Astrocyte (in vitro differentiated cells and primary cell): ENCODE measurements around the gene RBCK1.

Source experiments
- EZH2 ChIP-seq: IDR thresholded peaks from 2 replicates; pipeline ENCODE4 v1.6.1; 2012; ENCODE audit warnings: mild to moderate bottlenecking, low read length, inconsistent platforms; ENCODE audit not compliant: insufficient read depth
- TF ChIP-seq, protein P1 (sequence below): IDR thresholded peaks from 2 replicates; pipeline ENCODE4 v1.5.1; 2011; ENCODE audit warnings: low read depth, mild to moderate bottlenecking, inconsistent platforms, low read length, moderate library complexity; ENCODE audit not compliant: insufficient read depth

DNA sequence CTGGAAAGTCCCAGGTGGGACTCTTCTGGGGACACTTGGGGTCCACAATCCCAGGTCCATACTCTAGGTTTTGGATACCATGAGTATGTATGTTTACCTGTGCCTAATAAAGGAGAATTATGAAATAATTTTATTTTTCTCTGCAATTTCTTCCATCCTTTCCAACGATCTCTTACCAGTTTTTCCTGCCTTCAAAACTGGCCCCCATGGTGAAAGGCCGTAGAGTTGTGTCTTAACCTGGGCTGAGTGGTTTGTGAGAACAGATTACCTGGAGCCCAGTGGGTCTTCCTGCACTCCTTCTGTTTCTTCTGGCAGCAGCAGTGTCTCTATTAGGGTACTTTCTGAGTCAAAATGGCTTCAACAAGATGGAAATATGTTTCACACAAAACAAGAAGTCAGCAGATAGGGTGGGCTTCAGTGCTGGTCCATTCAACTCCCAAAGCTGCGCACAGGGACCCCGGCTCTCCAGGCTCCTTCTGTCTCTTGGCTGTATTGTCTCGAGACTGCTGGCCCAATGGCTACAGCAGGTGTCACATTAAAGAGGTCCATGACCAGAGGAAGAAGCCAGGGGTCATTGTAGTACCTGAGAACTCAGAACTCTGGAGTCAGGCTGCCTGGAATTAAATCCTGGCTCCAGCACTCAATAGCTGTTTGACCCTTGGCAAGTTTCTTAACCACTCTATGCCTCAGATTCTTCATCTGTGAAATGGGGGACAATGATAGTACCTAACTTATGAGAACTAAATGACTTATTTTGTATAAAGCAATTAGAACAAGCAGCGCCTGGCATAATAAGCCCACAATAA is 10.5 kb upstream of the RBCK1 start:
- TF ChIP-seq, protein P1, sequence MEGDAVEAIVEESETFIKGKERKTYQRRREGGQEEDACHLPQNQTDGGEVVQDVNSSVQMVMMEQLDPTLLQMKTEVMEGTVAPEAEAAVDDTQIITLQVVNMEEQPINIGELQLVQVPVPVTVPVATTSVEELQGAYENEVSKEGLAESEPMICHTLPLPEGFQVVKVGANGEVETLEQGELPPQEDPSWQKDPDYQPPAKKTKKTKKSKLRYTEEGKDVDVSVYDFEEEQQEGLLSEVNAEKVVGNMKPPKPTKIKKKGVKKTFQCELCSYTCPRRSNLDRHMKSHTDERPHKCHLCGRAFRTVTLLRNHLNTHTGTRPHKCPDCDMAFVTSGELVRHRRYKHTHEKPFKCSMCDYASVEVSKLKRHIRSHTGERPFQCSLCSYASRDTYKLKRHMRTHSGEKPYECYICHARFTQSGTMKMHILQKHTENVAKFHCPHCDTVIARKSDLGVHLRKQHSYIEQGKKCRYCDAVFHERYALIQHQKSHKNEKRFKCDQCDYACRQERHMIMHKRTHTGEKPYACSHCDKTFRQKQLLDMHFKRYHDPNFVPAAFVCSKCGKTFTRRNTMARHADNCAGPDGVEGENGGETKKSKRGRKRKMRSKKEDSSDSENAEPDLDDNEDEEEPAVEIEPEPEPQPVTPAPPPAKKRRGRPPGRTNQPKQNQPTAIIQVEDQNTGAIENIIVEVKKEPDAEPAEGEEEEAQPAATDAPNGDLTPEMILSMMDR, result no peak
- no peak for TF ChIP-seq EZH2
